Breast epithelium (tissue), 3 donors: ENCODE results near the gene ITGB1BP1.

Experiments
- POLR2A ChIP-seq: fragments of 450-650 bp; IDR thresholded peaks from one replicate; pipeline ENCODE4 v1.6.1; 2016; ENCODE audit warnings: antibody characterized with exemption, mild to moderate bottlenecking, moderate library complexity
- TF ChIP-seq, protein P1 (sequence below), 3 donors: fragments of 450-650 bp; IDR thresholded peaks; one replicate each; pipeline ENCODE4 v1.5.1; 2016 to 2017; ENCODE audit warnings: antibody characterized with exemption in 3 of 3, mild to moderate bottlenecking in 3 of 3, moderate library complexity in 3 of 3

GRCh38 chr2:9405636-9406035 is 17.7 kb downstream of the ITGB1BP1 start:
- TF ChIP-seq, protein P1, sequence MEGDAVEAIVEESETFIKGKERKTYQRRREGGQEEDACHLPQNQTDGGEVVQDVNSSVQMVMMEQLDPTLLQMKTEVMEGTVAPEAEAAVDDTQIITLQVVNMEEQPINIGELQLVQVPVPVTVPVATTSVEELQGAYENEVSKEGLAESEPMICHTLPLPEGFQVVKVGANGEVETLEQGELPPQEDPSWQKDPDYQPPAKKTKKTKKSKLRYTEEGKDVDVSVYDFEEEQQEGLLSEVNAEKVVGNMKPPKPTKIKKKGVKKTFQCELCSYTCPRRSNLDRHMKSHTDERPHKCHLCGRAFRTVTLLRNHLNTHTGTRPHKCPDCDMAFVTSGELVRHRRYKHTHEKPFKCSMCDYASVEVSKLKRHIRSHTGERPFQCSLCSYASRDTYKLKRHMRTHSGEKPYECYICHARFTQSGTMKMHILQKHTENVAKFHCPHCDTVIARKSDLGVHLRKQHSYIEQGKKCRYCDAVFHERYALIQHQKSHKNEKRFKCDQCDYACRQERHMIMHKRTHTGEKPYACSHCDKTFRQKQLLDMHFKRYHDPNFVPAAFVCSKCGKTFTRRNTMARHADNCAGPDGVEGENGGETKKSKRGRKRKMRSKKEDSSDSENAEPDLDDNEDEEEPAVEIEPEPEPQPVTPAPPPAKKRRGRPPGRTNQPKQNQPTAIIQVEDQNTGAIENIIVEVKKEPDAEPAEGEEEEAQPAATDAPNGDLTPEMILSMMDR (IDR thresholded peaks at IDR 0.05) = no peak
- no peak for TF ChIP-seq POLR2A
